ENCODE results near the gene NDFIP2.

NDFIP2 gene

GRCh38 chr13:79547211-79548195 is 66.5 kb downstream of the NDFIP2 start:
- no peak for TF ChIP-seq ZNF274 (IDR thresholded peaks at IDR 0.05; ENCODE audit: low read depth, low read length)
- no peak for TF ChIP-seq YY1 (IDR thresholded peaks at IDR 0.05; ENCODE audit: insufficient read depth, insufficient read length)
- TF ChIP-seq SUZ12 (IDR thresholded peaks at IDR 0.05; ENCODE audit: extremely low read depth, insufficient read depth, insufficient read length): no peak
- no peak overlapping the region for H3K4me3 ChIP-seq (ENCODE audit: insufficient read length, low read depth)
- H3K36me3 ChIP-seq (ENCODE audit: insufficient read depth, insufficient read length, low read length): no peaks in the 10 kb centered on the region

GRCh38 chr13:79548902-79549301 is 67.9 kb downstream of the NDFIP2 start:
- Histone ChIP-seq H3K36me3 (ENCODE audit: insufficient read depth, insufficient read length, low read length) (no peaks in the 10 kb centered on the region), H3K27me3 (ENCODE audit: insufficient read depth, insufficient read length) (no peaks in the 10 kb centered on the region), H3K4me3 (ENCODE audit: insufficient read length, low read depth) (no peak overlapping the region), H3K9ac (ENCODE audit: insufficient read length, low read depth) (no peak overlapping the region), H3K9me3 (ENCODE audit: insufficient read depth, low read length) (no peaks in the 10 kb centered on the region), H3K4me1 (ENCODE audit: insufficient read depth, insufficient read length) (no peaks in the 10 kb centered on the region)
- no peak for DNase-seq (ENCODE audit: low read depth, low spot score)
- TF ChIP-seq ZNF274 (IDR thresholded peaks at IDR 0.05; ENCODE audit: low read depth, low read length) (no peak), YY1 (IDR thresholded peaks at IDR 0.05; ENCODE audit: insufficient read depth, insufficient read length) (no peak), SUZ12 (IDR thresholded peaks at IDR 0.05; ENCODE audit: extremely low read depth, insufficient read depth, insufficient read length) (no peak)

More at GRCh38 chr13:79547211-79548195, 66.5 kb downstream of the NDFIP2 start:
- Histone ChIP-seq H3K9ac (ENCODE audit: insufficient read length, low read depth) (no peak overlapping the region), H3K4me1 (ENCODE audit: insufficient read depth, insufficient read length) (no peaks in the 10 kb centered on the region), H3K9me3 (ENCODE audit: insufficient read depth, low read length) (no peaks in the 10 kb centered on the region), H3K27me3 (ENCODE audit: insufficient read depth, insufficient read length) (no peaks in the 10 kb centered on the region)
- DNase-seq (ENCODE audit: low read depth, low spot score): no peak

- Histone ChIP-seq H3K4me1 (ENCODE audit: insufficient read depth, insufficient read length) (no peaks in the 10 kb centered on the region), H3K27me3 (ENCODE audit: insufficient read depth, insufficient read length) (no peaks in the 10 kb centered on the region), H3K9ac (ENCODE audit: insufficient read length, low read depth) (no peak overlapping the region), H3K4me3 (ENCODE audit: insufficient read length, low read depth) (no peak overlapping the region), H3K36me3 (ENCODE audit: insufficient read depth, insufficient read length, low read length) (no peaks in the 10 kb centered on the region), H3K9me3 (ENCODE audit: insufficient read depth, low read length) (no peaks in the 10 kb centered on the region)
- no peak for TF ChIP-seq ZNF274 (IDR thresholded peaks at IDR 0.05; ENCODE audit: low read depth, low read length)
- no peak for TF ChIP-seq YY1 (IDR thresholded peaks at IDR 0.05; ENCODE audit: insufficient read depth, insufficient read length)
- TF ChIP-seq SUZ12 (IDR thresholded peaks at IDR 0.05; ENCODE audit: extremely low read depth, insufficient read depth, insufficient read length): no peak
- DNase-seq (ENCODE audit: low read depth, low spot score): no peak
Observed at GRCh38 chr13:79549355-79550106, 68.6 kb downstream of the NDFIP2 start.

DNA sequence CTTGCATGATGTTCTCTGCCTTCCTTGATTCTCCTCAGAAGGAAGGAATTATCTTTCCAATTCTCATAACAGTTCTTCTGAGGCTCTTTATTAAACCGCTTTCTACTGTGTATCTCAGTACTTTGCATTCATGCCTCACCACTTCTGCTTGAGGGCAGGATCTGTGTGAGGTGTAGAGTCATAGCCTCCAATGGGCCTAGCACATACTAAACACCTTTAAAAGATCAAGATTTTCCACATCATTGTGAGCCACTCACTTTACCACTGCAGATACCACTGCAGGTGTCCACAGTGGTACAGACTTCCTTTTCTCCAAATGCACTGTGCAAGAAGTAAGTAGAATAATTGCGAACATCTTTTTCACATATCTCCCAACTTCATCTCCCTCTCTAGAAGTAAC is 76.7 kb downstream of the NDFIP2 start:
- H3K4me1 ChIP-seq (ENCODE audit: insufficient read depth, insufficient read length): no peaks in the 10 kb centered on the region
- no peak for DNase-seq (ENCODE audit: low read depth, low spot score)
- no peaks in the 10 kb centered on the region for H3K36me3 ChIP-seq (ENCODE audit: insufficient read depth, insufficient read length, low read length)
- no peak overlapping the region for H3K9ac ChIP-seq (ENCODE audit: insufficient read length, low read depth)
- H3K4me3 ChIP-seq (ENCODE audit: insufficient read length, low read depth): no peak overlapping the region
- H3K27me3 ChIP-seq (ENCODE audit: insufficient read depth, insufficient read length): no peaks in the 10 kb centered on the region
- peaks cover 8% of the 10 kb centered on the region; the same call in 1 of the 2 replicates for H3K9me3 ChIP-seq (ENCODE audit: insufficient read depth, low read length)
- TF ChIP-seq SUZ12 (IDR thresholded peaks at IDR 0.05; ENCODE audit: extremely low read depth, insufficient read depth, insufficient read length) (no peak), ZNF274 (IDR thresholded peaks at IDR 0.05; ENCODE audit: low read depth, low read length) (no peak), YY1 (IDR thresholded peaks at IDR 0.05; ENCODE audit: insufficient read depth, insufficient read length) (no peak)

DNA sequence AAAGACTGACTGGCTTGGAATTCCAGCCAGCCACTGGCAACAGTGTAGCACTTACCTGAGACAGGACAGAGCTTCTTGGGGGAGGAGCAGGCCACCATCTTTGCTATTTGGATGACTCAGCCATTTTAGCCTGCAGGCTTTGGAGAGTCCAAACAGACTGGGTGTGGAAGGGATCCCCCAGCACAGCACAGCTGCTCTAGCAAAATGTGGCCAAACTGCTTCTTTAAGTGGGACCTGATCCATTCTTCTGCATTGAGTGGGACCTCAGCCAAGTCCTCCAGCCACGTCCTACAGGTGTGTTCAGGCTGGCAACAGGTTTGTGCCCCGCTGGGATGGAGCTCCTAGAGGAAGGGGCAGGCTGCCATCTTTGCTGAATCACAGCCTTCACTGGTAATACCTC is 80.0 kb downstream of the NDFIP2 start:
- Histone ChIP-seq H3K4me1 (ENCODE audit: insufficient read depth, insufficient read length) (no peaks in the 10 kb centered on the region), H3K36me3 (ENCODE audit: insufficient read depth, insufficient read length, low read length) (no peaks in the 10 kb centered on the region), H3K27me3 (ENCODE audit: insufficient read depth, insufficient read length) (no peaks in the 10 kb centered on the region), H3K9me3 (ENCODE audit: insufficient read depth, low read length) (peaks cover 8% of the 10 kb centered on the region), H3K4me3 (ENCODE audit: insufficient read length, low read depth) (no peak overlapping the region), H3K9ac (ENCODE audit: insufficient read length, low read depth) (no peak overlapping the region)
- no peak for DNase-seq (ENCODE audit: low read depth, low spot score)
- TF ChIP-seq YY1 (IDR thresholded peaks at IDR 0.05; ENCODE audit: insufficient read depth, insufficient read length) (no peak), ZNF274 (IDR thresholded peaks at IDR 0.05; ENCODE audit: low read depth, low read length) (no peak), SUZ12 (IDR thresholded peaks at IDR 0.05; ENCODE audit: extremely low read depth, insufficient read depth, insufficient read length) (no peak)

- H3K4me3 ChIP-seq (ENCODE audit: insufficient read length, low read depth): no peak overlapping the region
- peaks cover 8% of the 10 kb centered on the region for H3K9me3 ChIP-seq (ENCODE audit: insufficient read depth, low read length)
- H3K4me1 ChIP-seq (ENCODE audit: insufficient read depth, insufficient read length): no peaks in the 10 kb centered on the region
- H3K9ac ChIP-seq (ENCODE audit: insufficient read length, low read depth): no peak overlapping the region
- H3K36me3 ChIP-seq (ENCODE audit: insufficient read depth, insufficient read length, low read length): no peaks in the 10 kb centered on the region
- no peak for DNase-seq (ENCODE audit: low read depth, low spot score)
- H3K27me3 ChIP-seq (ENCODE audit: insufficient read depth, insufficient read length): no peaks in the 10 kb centered on the region
- no peak for TF ChIP-seq YY1 (IDR thresholded peaks at IDR 0.05; ENCODE audit: insufficient read depth, insufficient read length)
- TF ChIP-seq SUZ12 (IDR thresholded peaks at IDR 0.05; ENCODE audit: extremely low read depth, insufficient read depth, insufficient read length): no peak
- no peak for TF ChIP-seq ZNF274 (IDR thresholded peaks at IDR 0.05; ENCODE audit: low read depth, low read length)
Observed at GRCh38 chr13:79562557-79562956, 81.6 kb downstream of the NDFIP2 start.

DNA sequence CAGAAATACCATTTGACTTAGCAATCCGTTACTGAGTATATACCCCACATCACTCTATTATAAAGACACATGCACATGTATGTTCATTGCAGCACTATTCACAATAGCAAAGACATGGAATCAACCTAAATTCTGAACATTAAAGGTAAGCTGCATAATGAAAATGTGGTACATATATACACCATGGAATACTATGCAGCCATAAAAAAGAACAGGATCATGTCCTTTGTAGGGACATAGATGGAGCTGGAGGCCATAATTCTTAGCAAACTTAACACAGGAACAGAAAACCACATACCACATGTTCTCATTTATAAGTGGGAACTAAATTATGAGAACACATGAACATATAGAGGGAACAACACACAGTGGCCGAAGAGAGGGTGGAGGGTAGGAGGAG is 85.2 kb downstream of the NDFIP2 start:
- no peaks in the 10 kb centered on the region for H3K36me3 ChIP-seq (ENCODE audit: insufficient read depth, insufficient read length, low read length)
- H3K9ac ChIP-seq (ENCODE audit: insufficient read length, low read depth): no peak overlapping the region
- no peaks in the 10 kb centered on the region; the same call in 1 of the 2 replicates for H3K9me3 ChIP-seq (ENCODE audit: insufficient read depth, low read length)
- H3K4me1 ChIP-seq (ENCODE audit: insufficient read depth, insufficient read length): no peaks in the 10 kb centered on the region
- no peak for TF ChIP-seq SUZ12 (IDR thresholded peaks at IDR 0.05; ENCODE audit: extremely low read depth, insufficient read depth, insufficient read length)
- TF ChIP-seq YY1 (IDR thresholded peaks at IDR 0.05; ENCODE audit: insufficient read depth, insufficient read length): no peak
- no peak for TF ChIP-seq ZNF274 (IDR thresholded peaks at IDR 0.05; ENCODE audit: low read depth, low read length)
- DNase-seq (ENCODE audit: low read depth, low spot score): no peak
- H3K27me3 ChIP-seq (ENCODE audit: insufficient read depth, insufficient read length): no peaks in the 10 kb centered on the region
- no peak overlapping the region for H3K4me3 ChIP-seq (ENCODE audit: insufficient read length, low read depth)

Measured in NT2/D1 (cell line).